Measurements from ENCODE around the gene AKNA.
"Not testable (repeated sequence)": the region's sequence is repeated elsewhere in the genome, so short reads cannot be mapped to it uniquely, and the experiment has no call there.

The AKNA gene

GRCh38 chr9:114335745-114336144 is 52.0 kb downstream of the AKNA start:
- H3K36me3 ChIP-seq (ENCODE audit: insufficient read depth, low read length): no peaks in the 10 kb centered on the region
- H3K79me2 ChIP-seq (ENCODE audit: control insufficient read depth, insufficient read depth, low read length, unreplicated experiment): no peaks in the 10 kb centered on the region
- no peak overlapping the region for H2AFZ ChIP-seq (ENCODE audit: low read length, unreplicated experiment)
- H3K27ac ChIP-seq (ENCODE audit: low read depth, low read length): no peak overlapping the region
- no peaks in the 10 kb centered on the region for H3K4me1 ChIP-seq (ENCODE audit: control insufficient read depth, insufficient read depth, low read length, unreplicated experiment)
- H3K27me3 ChIP-seq (ENCODE audit: insufficient read depth, low read length): no peaks in the 10 kb centered on the region
- H3K4me3 ChIP-seq (ENCODE audit: low read depth, low read length): no peak overlapping the region

- Histone ChIP-seq H3K4me3 (ENCODE audit: low read depth, low read length) (no peak overlapping the region), H3K27me3 (ENCODE audit: insufficient read depth, low read length) (no peaks in the 10 kb centered on the region), H3K4me1 (ENCODE audit: control insufficient read depth, insufficient read depth, low read length, unreplicated experiment) (no peaks in the 10 kb centered on the region), H3K36me3 (ENCODE audit: insufficient read depth, low read length) (no peaks in the 10 kb centered on the region), H3K79me2 (ENCODE audit: control insufficient read depth, insufficient read depth, low read length, unreplicated experiment) (no peaks in the 10 kb centered on the region), H2AFZ (ENCODE audit: low read length, unreplicated experiment) (no peak overlapping the region), H3K27ac (ENCODE audit: low read depth, low read length) (no peak overlapping the region)
Observed at GRCh38 chr9:114334490-114334889, 53.3 kb downstream of the AKNA start.

- H3K27ac ChIP-seq (ENCODE audit: low read depth, low read length); H3K4me3 ChIP-seq (ENCODE audit: low read depth, low read length); H3K36me3 ChIP-seq (ENCODE audit: insufficient read depth, low read length); H3K4me1 ChIP-seq (ENCODE audit: control insufficient read depth, insufficient read depth, low read length, unreplicated experiment); H3K79me2 ChIP-seq (ENCODE audit: control insufficient read depth, insufficient read depth, low read length, unreplicated experiment); H3K27me3 ChIP-seq (ENCODE audit: insufficient read depth, low read length); H2AFZ ChIP-seq (ENCODE audit: low read length, unreplicated experiment): not testable (repeated sequence)
Observed at GRCh38 chr9:114333718-114334117, 54.1 kb downstream of the AKNA start.

- not testable (repeated sequence) for H3K27ac ChIP-seq (ENCODE audit: low read depth, low read length); H3K36me3 ChIP-seq (ENCODE audit: insufficient read depth, low read length); H3K79me2 ChIP-seq (ENCODE audit: control insufficient read depth, insufficient read depth, low read length, unreplicated experiment); H2AFZ ChIP-seq (ENCODE audit: low read length, unreplicated experiment); H3K4me3 ChIP-seq (ENCODE audit: low read depth, low read length); H3K27me3 ChIP-seq (ENCODE audit: insufficient read depth, low read length); H3K4me1 ChIP-seq (ENCODE audit: control insufficient read depth, insufficient read depth, low read length, unreplicated experiment)
Observed at GRCh38 chr9:114332474-114333040, 55.2 kb downstream of the AKNA start.

GRCh38 chr9:114331229-114332195 is 56.3 kb downstream of the AKNA start:
- H3K79me2 ChIP-seq (ENCODE audit: control insufficient read depth, insufficient read depth, low read length, unreplicated experiment); H3K27me3 ChIP-seq (ENCODE audit: insufficient read depth, low read length); H3K4me3 ChIP-seq (ENCODE audit: low read depth, low read length); H3K4me1 ChIP-seq (ENCODE audit: control insufficient read depth, insufficient read depth, low read length, unreplicated experiment); H3K27ac ChIP-seq (ENCODE audit: low read depth, low read length); H3K36me3 ChIP-seq (ENCODE audit: insufficient read depth, low read length); H2AFZ ChIP-seq (ENCODE audit: low read length, unreplicated experiment): not testable (repeated sequence)

- H3K79me2 ChIP-seq (ENCODE audit: control insufficient read depth, insufficient read depth, low read length, unreplicated experiment): no peaks in the 10 kb centered on the region
- no peaks in the 10 kb centered on the region for H3K36me3 ChIP-seq (ENCODE audit: insufficient read depth, low read length)
- no peak overlapping the region for H3K4me3 ChIP-seq (ENCODE audit: low read depth, low read length)
- H3K4me1 ChIP-seq (ENCODE audit: control insufficient read depth, insufficient read depth, low read length, unreplicated experiment): no peaks in the 10 kb centered on the region
- no peaks in the 10 kb centered on the region for H3K27me3 ChIP-seq (ENCODE audit: insufficient read depth, low read length)
- no peak overlapping the region for H3K27ac ChIP-seq (ENCODE audit: low read depth, low read length)
- no peak overlapping the region for H2AFZ ChIP-seq (ENCODE audit: low read length, unreplicated experiment)
Observed at GRCh38 chr9:114330636-114331035, 57.1 kb downstream of the AKNA start.

GRCh38 chr9:114329625-114330022 is 58.2 kb downstream of the AKNA start, which contains the start of gene ORM2:
Gene ORM2, plus strand, starts transcription at chr9:114329869. Its CDS starts 36 bp downstream, at chr9:114329905.
- not testable (repeated sequence) for H3K36me3 ChIP-seq (ENCODE audit: insufficient read depth, low read length); H3K4me3 ChIP-seq (ENCODE audit: low read depth, low read length); H3K27ac ChIP-seq (ENCODE audit: low read depth, low read length); H3K27me3 ChIP-seq (ENCODE audit: insufficient read depth, low read length); H2AFZ ChIP-seq (ENCODE audit: low read length, unreplicated experiment); H3K4me1 ChIP-seq (ENCODE audit: control insufficient read depth, insufficient read depth, low read length, unreplicated experiment); H3K79me2 ChIP-seq (ENCODE audit: control insufficient read depth, insufficient read depth, low read length, unreplicated experiment)

- H3K27ac ChIP-seq (ENCODE audit: low read depth, low read length); H3K36me3 ChIP-seq (ENCODE audit: insufficient read depth, low read length); H3K79me2 ChIP-seq (ENCODE audit: control insufficient read depth, insufficient read depth, low read length, unreplicated experiment); H3K4me3 ChIP-seq (ENCODE audit: low read depth, low read length); H3K4me1 ChIP-seq (ENCODE audit: control insufficient read depth, insufficient read depth, low read length, unreplicated experiment); H2AFZ ChIP-seq (ENCODE audit: low read length, unreplicated experiment); H3K27me3 ChIP-seq (ENCODE audit: insufficient read depth, low read length): not testable (repeated sequence)
Observed at GRCh38 chr9:114328937-114329624, 58.7 kb downstream of the AKNA start.

GRCh38 chr9:114328357-114328820 is 59.4 kb downstream of the AKNA start:
- not testable (repeated sequence) for H3K79me2 ChIP-seq (ENCODE audit: control insufficient read depth, insufficient read depth, low read length, unreplicated experiment); H3K36me3 ChIP-seq (ENCODE audit: insufficient read depth, low read length); H3K4me3 ChIP-seq (ENCODE audit: low read depth, low read length); H2AFZ ChIP-seq (ENCODE audit: low read length, unreplicated experiment); H3K4me1 ChIP-seq (ENCODE audit: control insufficient read depth, insufficient read depth, low read length, unreplicated experiment); H3K27ac ChIP-seq (ENCODE audit: low read depth, low read length); H3K27me3 ChIP-seq (ENCODE audit: insufficient read depth, low read length)

- Histone ChIP-seq H3K27me3 (ENCODE audit: insufficient read depth, low read length) (no peaks in the 10 kb centered on the region), H3K36me3 (ENCODE audit: insufficient read depth, low read length) (no peaks in the 10 kb centered on the region), H3K4me1 (ENCODE audit: control insufficient read depth, insufficient read depth, low read length, unreplicated experiment) (no peaks in the 10 kb centered on the region), H3K27ac (ENCODE audit: low read depth, low read length) (no peak overlapping the region), H3K4me3 (ENCODE audit: low read depth, low read length) (no peak overlapping the region), H3K79me2 (ENCODE audit: control insufficient read depth, insufficient read depth, low read length, unreplicated experiment) (no peaks in the 10 kb centered on the region), H2AFZ (ENCODE audit: low read length, unreplicated experiment) (no peak overlapping the region)
Observed at GRCh38 chr9:114327749-114328148, 60.0 kb downstream of the AKNA start.

Data from ACC112 (cell line).